Vagina (tissue), 2 donors: ENCODE measurements around the gene GAREM1.

ENCODE experiments used
- CTCF ChIP-seq, 3 experiments: fragments of 450-650 bp in 2 of 3; fragments of 200-600 bp in 1 of 3; sonication (generic) in 1 of 3; IDR thresholded peaks; one replicate each; pipeline ENCODE4 v1.5.1; 2017 to 2019; ENCODE audit warnings: antibody characterized with exemption in 3 of 3, mild to moderate bottlenecking in 2 of 3, moderate library complexity in 2 of 3
- POLR2A ChIP-seq, 2 donors: fragments of 450-650 bp; IDR thresholded peaks; one replicate each; pipeline ENCODE4 v1.6.1; 2017; ENCODE audit warnings: antibody characterized with exemption in 2 of 2, mild to moderate bottlenecking in 2 of 2, moderate library complexity in 2 of 2

GRCh38 chr18:32261003-32261402 is 209.7 kb downstream of the GAREM1 start:
- TF ChIP-seq POLR2A (IDR thresholded peaks at IDR 0.05) (no peak), CTCF (IDR thresholded peaks at IDR 0.05) (no peak)
